GM18519 (cell line): Measurements from ENCODE around the gene SH3TC1.

ENCODE experiments used
- ATAC-seq: cut with Tn5 transposase; IDR thresholded peaks from one replicate; pipeline ENCODE4 v1.9.1; 2021; ENCODE audit warnings: mild to moderate bottlenecking, moderate library complexity; ENCODE audit not compliant: unreplicated experiment, low FRiP score

SH3TC1 gene

DNA sequence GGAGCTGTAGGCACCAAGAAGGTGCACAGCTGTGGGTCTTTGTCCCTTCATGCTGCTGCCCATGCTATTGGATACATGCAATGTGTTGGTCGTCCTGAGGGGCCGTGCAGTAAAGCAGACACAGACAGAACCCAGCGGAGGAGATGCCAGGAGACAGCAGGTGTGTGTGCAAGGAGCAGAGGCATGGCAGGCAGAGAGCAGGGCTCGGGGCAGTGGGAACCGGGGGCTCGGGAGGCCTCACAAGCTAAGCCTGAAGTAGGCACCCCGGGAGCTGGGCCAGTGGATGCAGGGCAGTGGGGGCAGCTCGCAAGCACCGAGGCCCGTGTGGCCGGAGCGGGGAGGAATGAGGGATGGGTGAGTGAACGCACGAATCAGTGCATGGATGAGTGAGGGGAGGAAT is 83.7 kb downstream of the SH3TC1 start:
- ATAC-seq: no peak

DNA sequence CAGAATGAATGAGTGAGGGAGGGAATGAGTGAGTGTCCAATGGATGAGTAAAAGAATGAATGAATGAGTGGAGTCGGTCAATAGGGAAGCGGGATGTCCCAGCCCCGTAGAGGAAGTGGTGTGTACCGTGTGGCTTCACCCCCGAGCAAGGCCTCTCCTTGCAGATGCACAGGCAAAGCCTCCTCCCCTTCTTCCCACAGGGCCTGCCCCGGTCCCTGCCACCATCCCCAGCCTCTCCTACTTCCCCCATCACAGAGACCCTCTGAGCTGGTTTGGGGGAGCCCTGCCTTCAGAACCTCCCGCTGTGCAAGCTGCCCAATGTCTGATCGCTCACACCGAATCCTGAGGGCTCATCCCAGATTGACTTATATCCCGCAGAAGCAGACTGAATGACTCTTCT is 84.1 kb downstream of the SH3TC1 start:
- no peak for ATAC-seq

DNA sequence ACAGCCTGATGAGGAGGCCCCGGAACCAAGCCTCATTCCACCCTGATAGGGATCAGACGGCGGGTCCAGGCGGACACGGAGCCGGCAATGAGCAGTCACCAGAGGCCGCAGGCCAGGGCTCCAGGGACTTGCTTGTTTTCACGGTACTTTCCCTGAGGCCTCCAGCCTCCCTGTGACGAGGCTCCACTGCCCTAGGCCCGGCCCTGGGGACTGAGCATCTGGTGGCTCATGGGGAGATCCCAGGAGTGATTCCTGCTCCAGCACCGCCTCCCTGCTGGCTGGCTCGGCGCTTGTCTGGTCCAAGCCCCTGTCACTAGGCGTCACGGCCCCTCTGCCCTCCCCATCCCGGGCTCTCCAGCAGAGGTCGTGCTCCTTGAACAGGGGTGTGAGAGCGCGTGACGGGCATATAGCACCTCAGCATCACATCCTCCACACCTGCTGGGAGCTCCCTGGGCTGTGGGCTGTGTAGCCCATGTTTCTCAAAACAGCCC is 84.6 kb downstream of the SH3TC1 start:
- ATAC-seq: no peak

DNA sequence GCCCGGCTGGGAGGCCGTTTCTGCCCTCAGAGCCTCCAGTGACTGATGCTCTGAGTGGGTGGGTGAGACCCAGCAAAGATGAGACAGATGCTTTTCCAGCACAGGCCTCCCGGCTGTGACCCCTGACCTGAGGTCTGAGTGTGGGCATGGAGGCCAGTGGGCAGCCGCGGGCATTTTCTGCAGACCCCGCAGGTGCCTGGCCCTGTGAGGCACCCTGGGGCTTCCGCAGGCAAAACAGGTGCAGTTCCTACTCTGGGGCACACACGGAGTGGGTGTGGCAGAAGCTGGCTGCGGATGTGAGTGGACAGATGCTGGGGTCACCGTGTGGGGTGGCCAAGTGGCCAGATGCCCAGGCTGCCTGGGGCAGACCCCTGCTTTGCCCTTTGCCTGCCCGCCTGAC is 85.3 kb downstream of the SH3TC1 start:
- no peak for ATAC-seq

DNA sequence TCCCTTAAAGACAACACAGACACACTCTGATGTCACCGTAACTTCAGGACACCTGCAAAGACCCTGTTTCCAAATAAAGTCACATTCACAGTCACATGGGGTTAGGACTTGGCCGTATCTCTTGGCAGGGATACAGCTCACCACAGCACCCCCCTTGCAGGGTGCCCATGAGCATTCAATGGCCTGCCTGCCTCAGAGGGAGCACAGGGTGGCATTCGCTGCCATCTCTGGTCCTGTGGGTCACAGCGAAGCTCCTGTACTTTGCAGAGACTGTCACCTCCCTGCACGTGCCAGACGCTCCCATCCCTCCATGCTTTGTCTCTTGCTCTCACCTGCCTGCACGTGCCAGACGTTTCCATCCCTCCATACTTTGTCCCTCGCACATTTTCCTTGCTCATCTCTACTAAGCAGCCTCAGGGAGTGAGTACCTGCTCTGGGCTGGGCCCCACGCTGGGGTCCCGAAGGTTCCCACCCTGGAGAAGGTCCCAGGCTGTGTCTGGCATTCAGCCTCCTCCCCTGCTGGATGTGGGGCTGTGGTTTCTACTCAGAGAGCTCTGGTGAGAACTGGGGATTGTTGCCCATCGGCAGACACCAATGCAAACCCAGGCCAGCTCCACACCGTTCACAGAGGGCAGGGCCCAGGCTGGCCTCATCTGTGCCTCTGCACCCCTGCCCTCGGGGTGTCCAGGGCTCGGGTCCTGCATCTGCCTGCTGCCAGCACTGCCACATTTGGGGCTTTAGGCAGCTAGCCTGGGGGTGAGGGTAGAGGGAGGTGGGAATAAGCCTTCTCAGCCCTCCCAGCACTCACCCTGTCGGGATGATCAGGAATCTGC is 86.3 kb downstream of the SH3TC1 start:
- ATAC-seq: no peak

DNA sequence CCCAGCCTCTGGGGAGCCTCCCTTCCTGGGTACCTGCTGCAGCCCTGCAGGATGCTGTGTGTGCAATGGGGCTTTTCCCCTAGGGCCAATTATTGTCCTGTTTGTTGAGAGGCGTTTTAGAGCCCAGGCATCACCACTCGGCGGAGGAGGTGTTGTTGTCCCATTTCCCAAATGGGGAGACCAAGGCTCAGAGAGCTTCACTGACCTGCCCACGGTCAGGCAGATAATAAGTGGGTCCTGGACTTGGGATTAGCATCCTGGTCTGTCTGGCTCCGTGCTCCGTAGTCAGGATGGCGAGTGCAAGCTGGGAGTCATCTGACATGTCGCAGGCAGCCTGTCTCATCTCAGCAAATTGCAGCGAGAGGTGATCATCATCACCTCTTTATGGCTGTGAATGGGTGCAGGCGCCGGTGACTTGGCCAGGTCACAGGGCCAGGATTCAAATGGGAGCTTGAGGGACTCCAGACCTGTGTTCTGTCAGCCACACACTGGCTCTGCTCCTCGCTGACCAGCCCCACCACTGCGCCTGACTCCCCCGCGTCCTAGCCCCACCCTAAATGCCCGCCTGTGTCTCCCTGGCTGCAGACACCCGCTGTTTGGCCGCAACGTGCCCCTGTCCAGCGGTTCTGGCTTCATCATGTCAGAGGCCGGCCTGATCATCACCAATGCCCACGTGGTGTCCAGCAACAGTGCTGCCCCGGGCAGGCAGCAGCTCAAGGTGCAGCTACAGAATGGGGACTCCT is 87.1 kb downstream of the SH3TC1 start:
- no peak for ATAC-seq

DNA sequence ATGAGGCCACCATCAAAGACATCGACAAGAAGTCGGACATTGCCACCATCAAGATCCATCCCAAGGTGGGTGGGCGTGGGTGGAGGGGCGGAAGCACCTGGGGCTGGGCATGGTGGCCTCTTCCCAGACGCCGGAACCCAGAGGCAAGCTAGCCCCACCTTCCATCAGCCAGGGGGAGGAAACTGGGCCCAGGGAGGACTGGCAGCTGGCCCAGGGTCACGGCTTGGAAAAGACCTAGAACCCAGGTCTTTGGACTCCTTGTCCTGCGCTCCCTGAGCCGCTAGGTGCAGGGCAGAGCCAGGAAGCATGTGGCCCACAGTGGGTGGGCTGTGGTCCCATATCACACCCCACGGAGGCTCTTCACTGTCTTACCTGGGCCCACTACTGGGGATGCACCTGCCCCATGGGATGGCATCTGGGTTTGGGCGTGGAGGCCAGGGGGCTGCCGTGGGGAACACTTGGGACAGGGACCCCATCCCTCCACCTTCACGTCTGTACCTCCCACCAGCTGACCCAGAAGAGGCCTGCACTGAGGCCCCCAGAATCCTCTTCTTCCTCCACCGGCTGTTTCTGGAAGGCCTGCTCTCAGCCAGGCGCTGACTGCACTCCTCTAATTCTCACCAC is 87.7 kb downstream of the SH3TC1 start:
- no peak for ATAC-seq

DNA sequence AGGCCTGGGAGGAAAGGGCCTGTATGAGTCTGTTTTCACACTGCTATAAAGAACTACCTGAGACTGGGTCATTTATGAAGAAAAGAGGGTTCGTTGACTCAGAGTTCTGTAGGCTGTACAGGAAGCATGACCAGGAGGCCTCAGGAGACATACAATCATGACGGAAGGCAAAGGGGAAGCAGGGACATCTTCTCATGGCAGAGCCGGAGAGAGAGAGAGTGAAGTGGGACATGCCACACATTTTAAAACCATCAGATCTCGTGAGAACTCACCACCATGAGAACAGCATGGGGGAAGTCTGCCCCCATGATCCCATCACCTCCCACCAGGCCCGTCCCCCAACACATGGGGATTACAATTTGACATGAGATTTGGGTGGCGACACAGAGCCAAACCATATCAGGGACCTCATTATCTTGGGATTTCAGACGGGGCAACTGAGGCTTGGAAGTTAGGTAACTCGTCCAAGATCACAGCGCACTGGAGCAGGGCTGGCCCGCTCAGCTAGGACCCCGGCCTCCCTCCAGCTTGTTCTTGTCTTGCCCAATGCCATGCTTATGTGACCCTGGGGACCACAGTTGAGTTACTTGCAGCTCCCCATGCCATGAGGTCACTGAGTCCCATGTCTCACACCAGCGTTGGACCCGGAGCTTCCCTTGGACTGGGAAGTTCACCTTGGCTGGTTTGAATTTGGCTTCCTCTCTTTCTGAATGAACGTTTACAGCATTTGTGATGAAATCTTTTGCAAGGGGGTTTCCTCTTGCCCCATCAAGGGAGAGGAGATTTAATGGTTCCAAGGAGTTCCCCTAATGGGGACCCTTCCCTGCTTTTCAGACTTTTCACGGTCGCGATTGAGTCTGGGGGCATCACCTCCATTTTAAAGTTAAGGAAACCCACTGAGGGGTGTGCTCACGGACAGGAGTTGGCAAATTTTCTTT is 88.5 kb downstream of the SH3TC1 start:
- ATAC-seq: no peak

DNA sequence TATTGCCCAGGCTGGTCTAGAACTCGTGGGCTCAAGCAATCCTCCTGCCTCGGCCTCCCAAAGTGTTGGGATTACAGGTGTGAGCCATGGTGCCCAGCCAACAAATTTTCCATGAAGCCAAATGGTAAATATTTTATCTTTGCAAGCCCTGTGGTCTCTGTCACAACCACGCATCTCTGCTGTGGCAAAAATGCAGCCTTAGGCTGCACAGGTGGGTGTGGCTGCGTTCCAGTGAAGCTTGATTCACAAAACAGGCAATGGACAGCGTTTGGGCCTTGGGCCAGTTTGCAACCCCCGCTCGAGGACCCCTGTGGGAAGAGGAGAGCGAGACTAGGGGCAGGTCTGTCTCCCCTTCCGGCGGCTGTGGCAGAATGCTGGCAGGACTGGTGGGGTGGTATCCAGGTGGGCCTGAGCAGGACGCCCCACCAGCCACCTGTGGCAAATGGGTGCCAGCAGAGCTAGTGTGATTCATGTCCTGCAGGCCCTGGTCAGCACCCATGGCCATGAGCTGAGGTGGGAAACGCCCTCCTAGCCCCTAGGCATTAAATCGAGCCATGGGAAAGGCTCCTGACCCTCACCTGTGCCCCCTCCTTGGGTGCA is 90.2 kb downstream of the SH3TC1 start:
- ATAC-seq: no peak

DNA sequence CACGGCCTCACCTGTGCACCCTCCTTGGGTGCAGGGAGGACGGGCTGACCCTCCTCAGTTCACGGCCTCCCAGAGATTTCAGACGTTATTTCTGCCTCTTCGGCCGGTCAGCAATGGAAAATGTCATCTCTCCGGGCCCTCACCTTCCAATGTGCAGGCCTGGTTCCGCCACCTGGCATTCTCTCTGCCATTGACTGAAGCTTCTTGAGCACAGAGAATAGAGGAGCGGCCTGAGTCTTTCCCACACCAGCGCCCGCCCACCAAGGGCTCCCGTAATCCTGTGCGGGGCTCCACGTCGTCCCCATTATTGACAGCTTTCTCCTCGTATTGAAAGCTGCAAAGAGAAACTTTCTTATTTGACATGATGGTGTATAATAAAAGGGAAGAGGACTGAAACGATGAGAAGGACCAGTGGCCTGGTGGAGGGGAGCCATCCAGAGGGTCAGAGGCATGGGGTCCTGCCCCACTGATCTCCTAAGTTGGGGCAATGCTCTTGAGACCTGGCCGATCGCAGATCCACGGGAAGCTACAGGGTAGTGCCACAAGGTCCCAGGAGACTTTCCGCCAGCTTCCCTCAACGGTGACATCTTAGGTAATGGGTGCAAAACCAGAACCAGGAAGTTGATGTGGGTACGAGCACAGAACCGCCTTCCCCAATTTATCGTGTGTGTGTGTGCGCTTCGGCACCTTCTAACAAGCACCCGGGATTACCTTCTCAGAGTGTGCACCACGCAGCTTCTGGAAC is 91.0 kb downstream of the SH3TC1 start:
- no peak for ATAC-seq

DNA sequence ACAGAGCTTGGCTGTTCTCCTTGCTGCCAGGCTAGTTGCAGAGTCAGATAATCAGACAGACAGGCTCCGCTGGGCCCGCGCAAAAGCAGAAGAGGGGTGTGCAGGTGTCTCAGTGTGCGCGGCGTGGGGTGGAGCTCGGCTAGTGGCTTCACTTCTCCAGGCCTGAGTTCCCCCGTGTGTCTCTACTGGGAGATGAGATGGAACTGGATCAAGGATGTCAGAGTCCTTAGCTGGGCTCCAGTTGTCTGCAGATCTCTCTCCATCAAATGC is 91.5 kb downstream of the SH3TC1 start:
- no peak for ATAC-seq
